Activated CD8-positive, alpha-beta memory T cell treated with anti-CD3 and anti-CD28 coated beads, Interleukin-2, amount 10 ng/mL, durations not matched to agents 7 days and 5 days (primary cell): ENCODE measurements around the gene SPRR1B. TPM values are rescaled to one million over a fixed set of nuclear protein-coding genes. Genes with fewer than 3 reads are reported as not detected.
"Not testable (repeated sequence)": the region's sequence is repeated elsewhere in the genome, so short reads cannot be mapped to it uniquely, and the experiment has no call there.

Experiments
- ATAC-seq: fragments of 150-1000 bp; cut with Tn5 transposase; one replicate; pipeline ENCODE4 v1.10.0; 2021; ENCODE audit warnings: moderate library complexity
- CTCF ChIA-PET: fragments of 350-600 bp; sonication (Branson Sonifier 250); formaldehyde crosslinking; loops from one replicate; lab custom pipeline; 2021; ENCODE audit warnings: antibody characterized with exemption; lab: Charles Lee
- DNase-seq: peaks from one replicate; pipeline ENCODE4 v3.0.0-alpha.2; 2020
- H3K27ac Mint-ChIP-seq: one replicate; pipeline ENCODE4 v1.8.0; 2021; ENCODE audit warnings: mild to moderate bottlenecking, mixed read lengths
- H3K27me3 Mint-ChIP-seq: one replicate; pipeline ENCODE4 v1.8.0; 2021; ENCODE audit warnings: mixed read lengths
- H3K36me3 Mint-ChIP-seq: one replicate; pipeline ENCODE4 v1.8.0; 2021; ENCODE audit warnings: mild to moderate bottlenecking, mixed read lengths
- H3K4me1 Mint-ChIP-seq: one replicate; pipeline ENCODE4 v1.8.0; 2021; ENCODE audit warnings: mixed read lengths
- H3K4me3 Mint-ChIP-seq: one replicate; pipeline ENCODE4 v1.8.0; 2021; ENCODE audit warnings: mild to moderate bottlenecking, moderate library complexity, mixed read lengths
- H3K9me3 Mint-ChIP-seq: one replicate; pipeline ENCODE4 v1.8.0; 2022; ENCODE audit warnings: low read depth, mixed read lengths
- total RNA-seq, 2 experiments: library from RNA; stranded (reverse); gene quantifications; one replicate each; pipeline ENCODE4 v1.2.3, GENCODE V29; 2021

The SPRR1B gene
- total RNA-seq: not detected

GRCh38 chr1:153030895-153031294, at the start of gene SPRR1B:
SPRR1B (plus strand) TSS chr1:153031203; CDS start chr1:153032346, 1,143 bp downstream.
- H3K4me3 Mint-ChIP-seq: no peak within 1 kb of the TSS
- no peaks in the 10 kb centered on the region for H3K9me3 Mint-ChIP-seq
- H3K36me3 Mint-ChIP-seq: no peaks in the 10 kb centered on the region
- ATAC-seq (no peak), DNase-seq (no peak)
- no peaks in the 10 kb centered on the region for H3K27me3 Mint-ChIP-seq
- H3K4me1 Mint-ChIP-seq: no peaks in the 10 kb centered on the region
- CTCF ChIA-PET: no interaction called here
- no peak within 1 kb of the TSS for H3K27ac Mint-ChIP-seq

GRCh38 chr1:152982076-152982475, 48.9 kb upstream of the SPRR1B start:
- peaks cover 6% of the 10 kb centered on the region for H3K27me3 Mint-ChIP-seq
- no peak for DNase-seq
- H3K4me3 Mint-ChIP-seq: no peak overlapping the region
- no peak overlapping the region for H3K27ac Mint-ChIP-seq
- H3K9me3 Mint-ChIP-seq: no peaks in the 10 kb centered on the region
- no peak for ATAC-seq
- no peaks in the 10 kb centered on the region for H3K4me1 Mint-ChIP-seq
- CTCF ChIA-PET: no interaction called here
- H3K36me3 Mint-ChIP-seq: no peaks in the 10 kb centered on the region

- no peaks in the 10 kb centered on the region for H3K9me3 Mint-ChIP-seq
- H3K27me3 Mint-ChIP-seq: peaks cover 10% of the 10 kb centered on the region
- H3K27ac Mint-ChIP-seq: no peak overlapping the region
- DNase-seq (no peak), ATAC-seq (no peak)
- no peaks in the 10 kb centered on the region for H3K36me3 Mint-ChIP-seq
- CTCF ChIA-PET: no interaction called here
- H3K4me1 Mint-ChIP-seq: no peaks in the 10 kb centered on the region
- no peak overlapping the region for H3K4me3 Mint-ChIP-seq
Measured at GRCh38 chr1:152983234-152983633, 47.8 kb upstream of the SPRR1B start.

GRCh38 chr1:152983743-152984142, 47.3 kb upstream of the SPRR1B start, which contains the start of gene SPRR1A:
SPRR1A (plus strand) TSS chr1:152984081; CDS start chr1:152985231, 1,150 bp downstream.
- Mint-ChIP-seq H3K9me3 (no peaks in the 10 kb centered on the region), H3K4me1 (no peaks in the 10 kb centered on the region), H3K36me3 (no peaks in the 10 kb centered on the region), H3K27ac (no peak within 1 kb of the TSS), H3K4me3 (no peak within 1 kb of the TSS), H3K27me3 (peaks cover 15% of the 10 kb centered on the region)
- DNase-seq (no peak), ATAC-seq (no peak)
- CTCF ChIA-PET: no interaction called here

GRCh38 chr1:152986578-152986977, 44.4 kb upstream of the SPRR1B start:
- H3K27me3 Mint-ChIP-seq: peaks cover 17% of the 10 kb centered on the region
- H3K36me3 Mint-ChIP-seq: no peaks in the 10 kb centered on the region
- no peak for DNase-seq
- no peaks in the 10 kb centered on the region for H3K9me3 Mint-ChIP-seq
- H3K4me1 Mint-ChIP-seq: no peaks in the 10 kb centered on the region
- H3K27ac Mint-ChIP-seq: no peak overlapping the region
- no peak for ATAC-seq
- CTCF ChIA-PET: no interaction called here
- no peak overlapping the region for H3K4me3 Mint-ChIP-seq

- H3K9me3 Mint-ChIP-seq: no peaks in the 10 kb centered on the region
- no peaks in the 10 kb centered on the region for H3K4me1 Mint-ChIP-seq
- ATAC-seq (no peak), DNase-seq (no peak)
- no peak overlapping the region for H3K4me3 Mint-ChIP-seq
- CTCF ChIA-PET: no interaction called here
- H3K27ac Mint-ChIP-seq: no peak overlapping the region
- H3K36me3 Mint-ChIP-seq: no peaks in the 10 kb centered on the region
- H3K27me3 Mint-ChIP-seq: peaks cover 11% of the 10 kb centered on the region
Measured at GRCh38 chr1:152993186-152993585, 37.8 kb upstream of the SPRR1B start.

GRCh38 chr1:152995842-152996241, 35.2 kb upstream of the SPRR1B start:
- no peak overlapping the region for H3K4me3 Mint-ChIP-seq
- H3K27me3 Mint-ChIP-seq: no peaks in the 10 kb centered on the region
- H3K27ac Mint-ChIP-seq: no peak overlapping the region
- CTCF ChIA-PET: no interaction called here
- H3K4me1 Mint-ChIP-seq: no peaks in the 10 kb centered on the region
- H3K36me3 Mint-ChIP-seq: no peaks in the 10 kb centered on the region
- no peak for DNase-seq
- no peaks in the 10 kb centered on the region for H3K9me3 Mint-ChIP-seq
- ATAC-seq: no peak

GRCh38 chr1:152996633-152997400, 34.2 kb upstream of the SPRR1B start:
- DNase-seq (no peak), ATAC-seq (no peak)
- no peaks in the 10 kb centered on the region for H3K27me3 Mint-ChIP-seq
- H3K4me3 Mint-ChIP-seq: no peak overlapping the region
- no peak overlapping the region for H3K27ac Mint-ChIP-seq
- no peaks in the 10 kb centered on the region for H3K9me3 Mint-ChIP-seq
- CTCF ChIA-PET: no interaction called here
- no peaks in the 10 kb centered on the region for H3K36me3 Mint-ChIP-seq
- H3K4me1 Mint-ChIP-seq: no peaks in the 10 kb centered on the region

- no peak for DNase-seq
- Mint-ChIP-seq H3K36me3 (no peaks in the 10 kb centered on the region), H3K4me3 (no peak overlapping the region), H3K4me1 (no peaks in the 10 kb centered on the region), H3K27me3 (no peaks in the 10 kb centered on the region), H3K27ac (no peak overlapping the region), H3K9me3 (no peaks in the 10 kb centered on the region)
- CTCF ChIA-PET: no interaction called here
- ATAC-seq: no peak
Measured at GRCh38 chr1:152997901-152998300, 33.1 kb upstream of the SPRR1B start.

GRCh38 chr1:152998476-152998875, 32.5 kb upstream of the SPRR1B start:
- no peaks in the 10 kb centered on the region for H3K9me3 Mint-ChIP-seq
- H3K27ac Mint-ChIP-seq: no peak overlapping the region
- no peaks in the 10 kb centered on the region for H3K27me3 Mint-ChIP-seq
- no peaks in the 10 kb centered on the region for H3K36me3 Mint-ChIP-seq
- no peaks in the 10 kb centered on the region for H3K4me1 Mint-ChIP-seq
- CTCF ChIA-PET: no interaction called here
- no peak for ATAC-seq
- DNase-seq: no peak
- H3K4me3 Mint-ChIP-seq: no peak overlapping the region

GRCh38 chr1:152999818-153000217, 31.2 kb upstream of the SPRR1B start:
- H3K9me3 Mint-ChIP-seq: no peaks in the 10 kb centered on the region
- ATAC-seq (no peak), DNase-seq (no peak)
- no peaks in the 10 kb centered on the region for H3K4me1 Mint-ChIP-seq
- H3K4me3 Mint-ChIP-seq: no peak overlapping the region
- H3K27ac Mint-ChIP-seq: no peak overlapping the region
- H3K27me3 Mint-ChIP-seq: no peaks in the 10 kb centered on the region
- CTCF ChIA-PET: no interaction called here
- no peaks in the 10 kb centered on the region for H3K36me3 Mint-ChIP-seq

GRCh38 chr1:153000294-153000693, 30.7 kb upstream of the SPRR1B start:
- Mint-ChIP-seq H3K27me3 (no peaks in the 10 kb centered on the region), H3K9me3 (no peaks in the 10 kb centered on the region), H3K4me3 (no peak overlapping the region), H3K4me1 (no peaks in the 10 kb centered on the region), H3K27ac (no peak overlapping the region), H3K36me3 (no peaks in the 10 kb centered on the region)
- CTCF ChIA-PET: no interaction called here
- ATAC-seq: no peak
- DNase-seq: no peak

GRCh38 chr1:153001382-153001781, 29.6 kb upstream of the SPRR1B start, which contains the start of gene SPRR3:
SPRR3 (plus strand) TSS chr1:153001749; CDS start chr1:153003021, 1,272 bp downstream.
- Mint-ChIP-seq H3K27ac (no peak within 1 kb of the TSS), H3K4me3 (no peak within 1 kb of the TSS), H3K9me3 (no peaks in the 10 kb centered on the region), H3K36me3 (no peaks in the 10 kb centered on the region), H3K27me3 (no peaks in the 10 kb centered on the region), H3K4me1 (no peaks in the 10 kb centered on the region)
- DNase-seq: no peak
- ATAC-seq: no peak
- CTCF ChIA-PET: no interaction called here

GRCh38 chr1:153011235-153011758, 19.7 kb upstream of the SPRR1B start:
- DNase-seq, H3K27me3 Mint-ChIP-seq, ATAC-seq, H3K27ac Mint-ChIP-seq, H3K4me1 Mint-ChIP-seq, H3K36me3 Mint-ChIP-seq, CTCF ChIA-PET, H3K4me3 Mint-ChIP-seq, H3K9me3 Mint-ChIP-seq: not testable (repeated sequence)
